Sciatic nerve (tissue), 2 donors: ENCODE results near the gene PTPN3. TPM values are rescaled to one million over a fixed set of nuclear protein-coding genes. Genes with fewer than 3 reads are reported as not detected.

Experiments
- ATAC-seq: fragments of 200-7000 bp; cut with Tn5 transposase; one replicate; pipeline ENCODE4 v1.9.1; 2020; ENCODE audit warnings: mild to moderate bottlenecking, moderate library complexity
- DNase-seq: peaks from one replicate; pipeline ENCODE4 v3.0.0-alpha.2; 2020; ENCODE audit warnings: low spot score
- intact Hi-C: fragments of 100-400 bp; cut with DNase I; formaldehyde crosslinking; loops from one replicate; pipeline ENCODE4 v1.14.2; 2022
- total RNA-seq: library from RNA; stranded (reverse); fragmentation: NEBNext Ultra II Directional; extraction: Animal tissue kit (Norgen Biotek cat#: 25700); gene quantifications from one replicate; pipeline ENCODE4 v1.2.1, GENCODE V29; 2021
- donor health status: DM: no; HTN: no; CAD: no.
- donor health status: DM: no; HTN: no; CAD: no.

PTPN3 gene
- total RNA-seq, 1 donor from 2014 or later, result 1.0 TPM

GRCh38 chr9:109458453-109459211, 39.5 kb downstream of the PTPN3 start:
- no peak for ATAC-seq
- intact Hi-C loops, result no loop called here
- DNase-seq, result no peak

GRCh38 chr9:109456811-109457210, 41.3 kb downstream of the PTPN3 start:
- DNase-seq (no peak), ATAC-seq (no peak)
- intact Hi-C loops, result no loop called here

- DNase-seq (no peak), ATAC-seq (no peak)
- intact Hi-C loops, result no loop called here
Measured at GRCh38 chr9:109455861-109456260, 42.2 kb downstream of the PTPN3 start.

GRCh38 chr9:109455391-109455790, 42.7 kb downstream of the PTPN3 start:
- intact Hi-C loops, result no loop called here
- no peak for ATAC-seq
- no peak for DNase-seq

GRCh38 chr9:109454601-109455155, 43.4 kb downstream of the PTPN3 start:
- intact Hi-C loops, result no loop called here
- DNase-seq (no peak), ATAC-seq (no peak)

- ATAC-seq (no peak), DNase-seq (no peak)
- intact Hi-C loops, result no loop called here
Measured at GRCh38 chr9:109454041-109454440, 44.1 kb downstream of the PTPN3 start.

- intact Hi-C loops, result no loop called here
- no peak for ATAC-seq
- DNase-seq, result no peak
Measured at GRCh38 chr9:109453210-109453842, 44.8 kb downstream of the PTPN3 start.

- ATAC-seq, result no peak
- intact Hi-C loops, result no loop called here
- no peak for DNase-seq
Measured at GRCh38 chr9:109452761-109453160, 45.3 kb downstream of the PTPN3 start.

- intact Hi-C loops, result no loop called here
- DNase-seq (no peak), ATAC-seq (no peak)
Measured at GRCh38 chr9:109451311-109452025, 46.6 kb downstream of the PTPN3 start.

GRCh38 chr9:109450346-109450745, 47.8 kb downstream of the PTPN3 start:
- DNase-seq (no peak), ATAC-seq (no peak)
- intact Hi-C loops, result no loop called here

GRCh38 chr9:109449036-109449798, 48.9 kb downstream of the PTPN3 start:
- no peak for ATAC-seq
- intact Hi-C loops, result loop anchor here (10.0 kb wide), 1 partner anchor 66 kb away; no protein-coding TSS in a partner anchor
- DNase-seq, result no peak

- intact Hi-C loops, result loop anchor here (10.0 kb wide), 1 partner anchor 67 kb away; no protein-coding TSS in a partner anchor
- DNase-seq (no peak), ATAC-seq (no peak)
Measured at GRCh38 chr9:109448223-109448622, 49.9 kb downstream of the PTPN3 start.

- intact Hi-C loops, result loop anchor here (10.0 kb wide), 1 partner anchor 67 kb away; no protein-coding TSS in a partner anchor
- ATAC-seq (no peak), DNase-seq (no peak)
Measured at GRCh38 chr9:109447329-109448076, 50.6 kb downstream of the PTPN3 start.

- ATAC-seq, result no peak
- DNase-seq, result no peak
- intact Hi-C loops, result loop anchor here (10.0 kb wide), 1 partner anchor 70 kb away; no protein-coding TSS in a partner anchor
Measured at GRCh38 chr9:109444771-109445320, 53.3 kb downstream of the PTPN3 start.

- DNase-seq, result no peak
- no peak for ATAC-seq
- intact Hi-C loops, result loop anchor here (10.0 kb wide), 1 partner anchor 72 kb away; no protein-coding TSS in a partner anchor
Measured at GRCh38 chr9:109442716-109443115, 55.4 kb downstream of the PTPN3 start.

- intact Hi-C loops, result loop anchor here (10.0 kb wide), 1 partner anchor 74 kb away; no protein-coding TSS in a partner anchor
- ATAC-seq (no peak), DNase-seq (no peak)
Measured at GRCh38 chr9:109441296-109441695, 56.8 kb downstream of the PTPN3 start.

GRCh38 chr9:109440797-109441287, 57.3 kb downstream of the PTPN3 start:
- ATAC-seq (peak; percentile 74), DNase-seq (peak; percentile 64)
- intact Hi-C loops, result loop anchor here (10.0 kb wide), 1 partner anchor 74 kb away; no protein-coding TSS in a partner anchor
